HG03439 (cell line): Measurements from ENCODE around the gene UACA.
"Not testable (repeated sequence)": the region's sequence is repeated elsewhere in the genome, so short reads cannot be mapped to it uniquely, and the experiment has no call there.

Experiments
- ATAC-seq: cut with Tn5 transposase; IDR thresholded peaks from one replicate; pipeline ENCODE4 v1.9.1; 2021; ENCODE audit warnings: mild to moderate bottlenecking, moderate library complexity; ENCODE audit not compliant: unreplicated experiment

Gene UACA

DNA sequence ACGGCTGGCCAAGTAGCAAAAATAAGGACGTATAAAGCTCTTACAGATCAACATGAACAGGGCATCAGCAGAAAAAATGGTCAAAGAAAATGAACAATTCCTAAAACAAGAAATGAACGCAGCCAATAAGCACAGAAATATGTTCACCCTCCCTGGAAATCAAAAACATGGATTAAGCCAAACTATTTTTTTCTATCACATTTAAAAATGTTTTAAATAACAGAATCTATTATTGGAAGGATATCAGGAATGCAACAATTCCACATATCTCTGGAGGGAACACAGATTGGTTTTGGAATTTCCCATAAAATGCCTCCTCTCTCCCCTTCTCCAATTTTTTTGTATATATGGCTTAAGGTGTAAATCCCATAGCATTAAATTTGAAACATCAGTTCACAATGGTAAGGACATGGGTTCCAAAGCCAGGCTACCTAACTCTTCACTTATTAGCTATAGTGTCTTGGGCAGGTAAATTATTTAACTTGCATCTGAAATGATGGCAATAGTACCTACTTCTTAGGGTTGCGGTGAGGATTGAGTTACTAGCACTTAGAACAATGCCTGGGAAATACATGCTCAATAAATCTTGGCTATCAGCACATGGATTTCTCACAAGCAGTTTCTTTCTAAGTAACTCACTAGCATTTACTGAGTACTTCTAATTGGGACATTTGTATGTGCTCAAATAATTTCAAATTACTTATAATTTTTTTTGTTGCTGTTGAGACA is 10.1 kb downstream of the UACA start:
- no peak for ATAC-seq

DNA sequence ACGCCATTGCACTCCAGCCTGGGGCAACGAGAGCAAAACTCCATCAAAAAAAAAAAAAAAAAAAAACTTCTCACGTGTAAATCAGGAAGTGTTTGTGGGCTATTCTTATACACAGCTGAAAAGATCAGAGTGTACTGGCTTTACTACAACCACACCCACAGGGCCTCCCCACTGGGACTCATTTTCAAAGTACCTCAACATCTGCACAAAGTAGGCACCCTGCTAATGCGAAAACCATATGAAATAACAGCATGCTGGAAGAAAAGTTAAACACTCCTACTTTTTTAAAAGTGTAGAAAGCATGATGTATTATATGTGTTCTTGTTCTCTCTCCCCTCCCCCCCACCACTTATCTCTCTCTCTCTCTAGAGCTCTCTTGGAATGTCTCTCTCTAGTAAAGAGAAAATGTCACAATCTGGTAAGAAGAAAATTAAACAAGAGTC is 11.1 kb downstream of the UACA start:
- no peak for ATAC-seq

DNA sequence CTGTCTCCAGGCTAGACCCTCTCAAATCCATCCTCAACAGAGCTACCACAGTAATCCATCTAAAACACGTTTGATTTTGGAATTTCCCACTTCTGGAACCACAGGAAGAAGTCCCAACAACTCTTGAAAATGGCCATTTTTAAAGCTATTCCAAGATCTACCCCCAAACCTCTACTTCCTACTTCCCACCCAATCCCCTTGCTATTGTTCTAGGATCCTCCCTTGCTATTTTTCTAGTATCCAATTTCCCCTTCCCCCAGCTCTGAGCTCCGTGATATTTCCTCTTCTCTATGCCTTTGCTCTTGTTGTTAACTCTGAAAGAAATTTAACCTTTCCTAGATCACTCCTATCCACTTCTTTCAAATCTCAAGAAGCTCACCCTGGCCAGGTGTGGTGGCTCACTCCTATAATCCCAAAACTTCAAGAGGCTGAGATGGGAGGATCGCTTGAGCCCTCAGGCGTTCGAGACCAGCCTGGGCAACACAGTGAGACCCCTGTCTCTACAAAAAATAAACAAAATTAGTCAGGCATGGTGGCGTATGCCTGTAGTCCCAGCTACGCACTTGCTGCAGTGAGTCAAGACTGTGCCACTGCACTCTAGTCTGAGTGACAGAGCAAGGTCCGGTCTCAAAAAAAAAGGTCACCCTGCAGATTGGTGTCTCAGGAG is 13.0 kb downstream of the UACA start:
- ATAC-seq: no peak

DNA sequence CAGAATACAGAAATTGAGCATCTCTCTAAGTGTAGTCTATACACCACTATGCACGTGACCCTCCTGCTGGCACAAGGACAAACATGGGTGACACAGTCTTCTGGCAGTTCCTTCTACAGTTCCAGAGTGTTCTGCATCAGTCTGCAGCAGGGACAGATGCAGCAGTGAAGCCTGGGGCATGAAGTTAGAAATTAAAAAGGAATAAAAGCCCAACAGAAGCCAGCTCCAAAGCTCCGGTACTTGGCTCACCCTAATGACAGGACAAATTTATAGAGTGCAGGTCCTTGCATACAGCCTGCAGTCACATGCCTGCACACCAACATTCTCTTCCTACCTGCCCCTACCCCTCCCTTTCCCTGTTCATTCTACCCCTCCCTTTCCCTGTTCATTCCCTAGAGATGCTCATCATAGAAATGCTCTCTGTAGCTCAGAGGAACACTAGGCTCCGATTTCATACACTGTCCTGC is 15.0 kb downstream of the UACA start:
- ATAC-seq: no peak

DNA sequence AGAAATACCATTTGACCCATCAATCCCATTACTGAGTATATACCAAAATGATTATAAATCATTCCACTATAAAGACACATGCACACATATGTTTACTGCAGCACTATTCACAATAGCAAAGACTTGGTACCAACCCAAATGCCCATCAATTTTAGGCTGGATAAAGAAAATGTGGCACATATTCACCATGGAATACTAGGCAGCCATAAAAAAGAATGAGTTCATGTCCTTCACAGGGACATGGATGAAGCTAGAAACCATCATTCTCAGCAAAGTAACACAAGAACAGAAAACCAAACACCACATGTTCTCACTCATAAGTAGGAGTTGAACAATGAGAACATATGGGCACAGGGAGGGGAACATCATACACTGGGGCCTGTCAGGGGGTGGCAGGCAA is 16.8 kb downstream of the UACA start:
- not testable (repeated sequence) for ATAC-seq

DNA sequence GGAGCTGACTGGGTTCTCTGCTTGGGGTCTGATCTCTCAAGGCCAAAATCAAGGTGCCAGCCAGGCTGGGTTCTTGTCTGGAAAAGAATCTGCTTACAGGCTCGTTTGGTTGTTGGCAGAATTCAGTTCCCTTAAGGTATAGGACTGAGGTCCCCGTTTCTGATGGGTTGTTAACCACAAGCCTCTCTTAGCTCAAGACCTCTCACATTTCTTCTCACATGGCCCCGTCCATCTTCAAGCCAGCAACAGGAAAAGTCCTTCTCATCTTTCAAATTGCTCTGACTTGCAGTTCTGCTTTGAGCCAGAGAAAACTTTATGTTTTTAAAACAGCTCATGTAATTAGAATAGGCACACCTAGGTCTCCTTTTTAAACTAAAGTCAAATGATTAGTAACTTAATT is 20.4 kb downstream of the UACA start:
- no peak for ATAC-seq

DNA sequence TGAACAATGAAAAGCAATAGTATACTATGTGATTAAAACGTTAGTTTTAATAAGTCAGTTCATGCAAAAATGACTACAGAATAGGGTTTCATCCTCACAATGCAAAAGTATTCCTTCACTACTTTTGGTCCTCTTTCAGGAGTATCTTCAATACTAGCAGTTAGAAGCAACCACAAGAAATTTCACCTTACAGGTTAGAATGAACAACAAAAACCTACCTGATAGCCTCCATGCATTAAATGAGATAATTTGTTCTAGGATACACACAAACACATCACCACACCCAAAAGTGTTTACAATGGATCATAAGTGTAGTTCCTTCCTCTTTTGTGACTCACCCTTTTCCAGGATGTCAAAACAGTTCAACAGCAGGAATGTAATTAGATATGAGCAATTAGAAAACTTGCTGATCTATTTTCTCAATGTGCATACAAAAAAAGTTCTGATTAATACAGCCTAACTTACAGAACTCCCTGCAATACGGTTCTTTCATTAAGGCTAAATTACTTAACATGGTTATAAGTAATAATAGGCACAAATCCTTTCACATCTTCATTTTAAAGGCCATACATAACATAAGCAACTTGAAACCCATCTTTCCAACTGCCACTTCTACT is 21.6 kb downstream of the UACA start:
- no peak for ATAC-seq

DNA sequence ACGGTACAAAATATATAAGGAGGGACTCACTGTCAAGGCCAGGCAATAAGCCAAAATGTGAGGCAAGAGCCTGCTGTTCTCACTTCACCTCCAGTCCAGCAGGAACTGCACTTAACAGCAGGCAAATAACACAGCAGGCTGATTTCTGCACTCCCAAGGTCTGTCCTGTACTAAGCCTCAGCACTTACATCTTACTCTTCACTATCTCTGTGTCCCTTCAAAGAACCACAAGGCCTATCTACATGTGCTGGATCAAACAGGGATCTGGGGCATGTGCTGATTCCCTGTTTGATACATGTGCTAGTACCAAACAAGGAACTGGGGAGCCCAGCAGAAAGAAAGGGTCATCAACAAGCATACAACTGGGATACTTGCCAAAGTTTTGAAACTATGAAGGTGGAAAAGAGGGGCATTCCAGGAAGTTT is 22.2 kb downstream of the UACA start:
- no peak for ATAC-seq

DNA sequence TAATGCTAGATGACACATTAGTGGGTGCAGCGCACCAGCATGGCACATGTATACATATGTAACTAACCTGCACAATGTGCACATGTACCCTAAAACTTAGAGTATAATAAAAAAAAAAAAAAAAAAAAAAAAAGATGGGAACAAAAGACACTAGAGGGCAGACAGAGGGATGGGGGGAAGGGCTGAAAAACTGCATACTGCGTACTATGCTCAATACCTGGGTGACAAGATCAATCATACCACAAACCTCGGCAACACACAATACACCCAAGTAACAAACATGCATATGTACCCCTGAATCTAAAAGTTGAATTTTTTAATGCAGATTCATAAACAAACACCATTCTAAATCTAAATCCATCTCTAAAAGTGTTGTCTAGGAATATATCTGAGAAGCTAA is 28.3 kb downstream of the UACA start:
- ATAC-seq: not testable (repeated sequence)

DNA sequence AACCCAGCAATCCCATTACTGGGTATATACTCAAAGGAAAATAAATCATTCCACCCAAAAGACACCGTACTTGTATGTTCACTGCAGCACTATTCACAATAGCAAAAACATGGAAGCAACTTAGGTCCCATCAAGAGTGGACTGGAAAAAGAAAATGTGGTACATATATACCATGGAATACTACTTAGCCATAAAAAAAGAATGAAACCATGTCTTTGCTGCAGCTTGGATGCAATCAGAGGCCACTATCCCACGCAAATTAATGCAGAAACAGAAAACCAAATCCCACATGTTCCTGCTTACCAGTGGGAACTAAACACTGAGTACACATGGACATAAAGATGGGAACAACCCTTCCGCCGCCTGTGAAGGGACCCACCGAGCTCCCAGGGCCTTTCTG is 34.2 kb downstream of the UACA start:
- no peak for ATAC-seq

DNA sequence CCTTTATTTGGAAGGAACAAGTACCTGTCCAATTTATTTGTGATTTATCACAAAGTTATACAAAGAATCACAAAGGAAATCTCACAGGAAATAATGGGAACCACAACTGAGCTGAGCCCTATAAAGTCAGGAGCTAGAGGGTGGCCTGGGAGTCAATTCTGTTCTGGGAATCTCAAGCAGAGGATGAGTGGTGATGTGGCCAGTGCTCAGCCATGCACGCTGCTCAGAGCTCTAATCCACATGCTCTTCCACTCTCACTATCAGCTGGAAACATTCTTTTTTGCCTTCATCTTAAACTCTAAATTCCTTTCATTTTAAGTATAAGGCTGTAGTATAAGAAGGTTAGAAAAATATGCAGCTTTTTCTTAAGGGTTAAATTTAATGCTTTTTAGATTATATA is 36.6 kb downstream of the UACA start:
- no peak for ATAC-seq

DNA sequence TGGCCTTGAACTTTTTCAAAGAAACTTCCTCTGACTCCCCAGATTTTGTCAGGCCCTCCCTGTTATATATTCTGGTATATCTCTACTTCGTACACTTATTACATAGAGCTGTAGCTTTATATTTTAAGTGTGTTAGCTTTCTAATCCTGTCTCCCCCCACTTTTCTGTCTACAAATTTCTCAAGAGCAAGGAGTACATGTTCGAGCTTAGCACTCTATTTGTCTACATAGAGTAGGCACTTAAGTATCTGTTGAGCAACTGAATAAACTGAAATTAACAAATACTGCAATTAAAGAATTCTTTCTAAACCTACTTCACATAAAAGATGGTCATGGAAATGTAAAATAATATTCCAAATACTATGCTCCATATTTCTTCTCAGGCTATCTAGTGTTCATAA is 39.4 kb downstream of the UACA start:
- ATAC-seq: no peak

DNA sequence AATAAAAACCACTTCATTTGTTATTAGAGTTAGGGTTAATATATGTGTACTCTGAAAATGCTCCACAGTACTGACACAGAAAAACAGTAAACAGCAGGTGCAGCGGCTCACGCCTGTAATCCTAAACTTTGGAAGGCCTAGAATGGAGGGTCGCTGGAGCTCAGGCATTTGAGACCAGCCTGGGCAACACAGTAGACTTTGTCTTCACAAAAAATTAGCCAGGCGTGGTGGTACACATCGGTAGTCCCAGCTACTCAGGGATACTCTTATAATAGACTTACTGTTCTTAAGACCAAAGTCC is 40.3 kb downstream of the UACA start:
- no peak for ATAC-seq

DNA sequence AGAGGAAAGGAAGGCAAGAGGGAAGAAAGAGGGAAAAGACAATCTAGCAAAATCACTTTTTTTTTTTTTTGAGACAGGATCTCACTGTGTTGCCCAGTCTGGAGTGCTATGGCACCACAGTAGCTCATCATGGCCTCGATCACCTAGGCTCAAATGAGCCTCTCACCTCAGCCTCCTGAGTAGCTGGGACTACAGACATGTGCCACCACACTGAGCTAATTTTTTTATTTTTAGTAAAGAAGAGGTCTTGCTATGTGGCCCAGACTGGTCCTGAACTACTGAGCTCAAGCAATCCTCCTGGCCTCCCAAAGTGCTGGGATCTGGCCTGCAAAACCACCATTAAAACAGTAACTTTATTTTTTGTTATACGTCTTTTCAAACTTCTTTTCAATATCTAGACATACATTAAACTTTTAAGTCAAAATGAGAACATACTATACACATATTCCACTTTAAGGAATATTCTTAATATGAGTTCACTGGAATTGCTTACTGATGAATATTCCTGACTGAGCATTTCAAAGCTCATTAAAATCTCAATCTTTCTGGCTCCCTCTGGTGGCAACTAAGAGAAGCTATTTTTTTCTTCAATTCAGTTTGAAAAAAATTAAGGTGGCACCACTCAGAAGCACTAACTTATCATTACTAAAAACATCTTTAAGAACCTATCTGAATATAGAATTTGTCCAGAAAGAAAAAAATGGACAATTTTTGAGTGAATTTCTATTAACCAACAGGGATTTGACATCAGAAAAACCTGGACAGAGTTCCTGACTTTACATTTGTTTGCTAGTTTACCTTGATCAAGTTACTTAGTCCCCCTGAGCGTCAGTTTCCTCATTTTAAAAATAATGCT is 40.9 kb downstream of the UACA start:
- no peak for ATAC-seq

DNA sequence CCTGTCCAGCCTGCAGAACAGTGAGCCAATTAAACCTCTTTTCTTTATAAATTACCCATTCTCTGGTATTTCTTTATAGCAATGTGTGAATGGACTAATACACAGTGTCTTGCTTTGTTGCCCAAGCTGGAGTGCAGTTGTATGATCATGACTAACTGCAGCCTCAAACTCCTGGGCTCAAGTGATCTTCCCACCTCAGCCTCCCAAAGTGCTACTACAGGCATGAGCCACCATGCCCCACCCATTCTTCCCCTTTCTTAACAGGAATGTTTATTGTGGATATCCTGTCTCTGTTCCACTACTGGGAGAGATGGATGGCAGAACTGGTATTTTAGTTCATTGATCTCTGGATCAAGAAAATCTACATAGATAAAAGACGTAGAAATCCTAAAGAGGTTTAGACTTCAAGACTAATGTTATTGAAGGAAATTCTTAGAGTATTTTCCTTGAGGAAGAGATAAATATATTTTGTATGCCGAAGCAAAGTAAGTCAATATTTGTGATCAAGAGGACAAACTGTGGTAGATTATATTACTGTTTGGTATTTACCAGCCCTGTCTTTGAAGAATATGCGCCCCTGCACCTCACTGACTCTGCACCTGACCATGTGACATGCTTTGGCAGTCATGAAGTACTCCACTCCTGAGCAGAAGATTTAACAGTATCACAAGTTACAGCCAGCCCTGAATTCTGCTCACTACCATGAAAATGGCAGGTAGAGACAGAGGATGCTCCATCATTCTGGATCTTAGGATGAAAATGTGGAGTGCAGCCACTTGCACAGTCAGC is 42.9 kb downstream of the UACA start:
- no peak for ATAC-seq

DNA sequence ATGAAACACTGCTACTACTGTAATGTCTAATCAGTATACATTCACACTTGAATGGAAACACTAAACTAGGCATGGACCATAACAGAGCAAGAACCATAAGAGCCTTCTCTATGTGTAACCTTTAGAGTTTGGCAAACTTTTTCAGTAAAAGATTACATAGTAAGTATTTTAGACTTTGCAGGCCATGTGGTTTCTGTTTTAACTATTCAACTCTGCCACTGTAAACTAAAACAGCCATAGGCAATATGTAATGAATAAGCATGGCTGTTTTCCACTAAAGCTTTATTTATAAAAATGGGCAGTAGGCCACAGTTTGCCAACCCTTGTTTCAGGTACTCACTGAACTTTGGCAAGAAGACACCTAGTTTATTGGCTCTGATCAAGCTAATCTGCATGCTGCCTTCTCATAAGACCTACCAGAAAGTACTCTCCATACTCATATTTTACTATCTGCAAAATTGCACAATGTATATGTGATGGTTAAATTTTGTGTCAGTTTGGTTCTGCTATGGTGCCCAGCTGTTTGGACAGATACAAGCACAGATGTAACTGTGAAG is 46.0 kb downstream of the UACA start:
- ATAC-seq: no peak

DNA sequence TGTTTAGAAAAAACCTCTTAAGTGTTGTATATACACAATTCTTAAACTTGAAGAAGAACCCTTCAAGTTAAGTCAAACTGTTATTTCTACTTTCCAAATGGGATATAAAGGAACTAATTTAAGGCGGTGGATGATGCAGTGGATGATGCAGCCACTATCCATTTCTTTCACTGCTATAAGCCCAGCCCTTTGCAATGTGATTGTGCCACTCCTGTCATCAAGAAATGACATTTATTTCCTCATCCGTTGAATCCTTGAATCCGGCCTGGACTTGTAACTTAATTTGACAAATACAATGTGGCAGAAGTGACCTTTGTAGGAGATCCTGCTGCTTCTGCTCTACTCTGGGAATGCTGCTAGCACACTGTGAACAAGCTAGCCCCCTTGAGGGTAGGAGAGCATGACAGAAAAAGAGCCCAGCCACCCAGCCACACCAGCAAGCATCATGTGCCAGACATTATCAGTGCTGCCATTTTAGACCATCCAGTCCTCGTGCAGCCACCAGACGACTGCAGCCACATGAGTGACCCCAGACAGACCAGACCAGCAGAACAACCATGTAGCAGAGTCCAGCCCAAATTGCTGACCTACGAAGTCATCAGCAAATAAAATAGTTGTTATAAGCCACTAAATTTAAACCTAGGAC is 47.4 kb downstream of the UACA start:
- no peak for ATAC-seq

DNA sequence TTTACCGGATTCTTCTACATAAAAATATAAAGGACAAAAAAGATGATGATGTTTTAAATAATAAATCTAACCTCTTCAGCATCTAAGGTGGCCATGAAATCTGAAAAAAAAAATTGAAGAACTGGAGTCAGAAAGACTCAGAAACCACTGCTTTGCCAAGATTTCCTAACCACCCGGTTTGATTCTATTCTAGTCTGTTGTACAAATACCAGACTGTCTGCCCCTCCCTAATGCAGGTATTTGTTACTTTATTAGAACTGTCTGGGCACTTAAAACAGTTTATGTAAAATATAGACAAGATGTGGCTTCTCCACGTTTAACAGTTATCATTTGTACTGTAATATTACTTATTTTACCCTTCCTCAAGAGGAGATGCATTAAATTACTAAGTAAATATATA is 48.8 kb downstream of the UACA start:
- no peak for ATAC-seq

DNA sequence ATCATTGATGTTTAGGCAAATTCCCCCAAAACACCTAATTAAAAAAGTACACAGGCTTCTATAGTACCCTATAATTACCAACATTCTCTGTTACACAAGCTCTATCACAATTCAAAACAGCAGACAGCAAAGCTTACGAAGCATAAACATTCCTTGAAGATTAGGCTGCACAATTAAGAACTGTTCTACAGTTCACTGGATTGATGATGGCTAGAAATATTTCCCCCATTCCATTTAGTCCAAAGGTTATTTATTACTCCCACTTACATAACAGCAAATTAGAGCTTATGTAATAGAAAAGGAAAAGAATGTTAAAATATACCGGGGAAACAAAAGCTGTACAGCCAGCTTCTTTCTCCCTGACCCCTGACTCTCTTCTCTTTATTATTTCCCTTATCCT is 49.3 kb downstream of the UACA start:
- ATAC-seq: no peak

DNA sequence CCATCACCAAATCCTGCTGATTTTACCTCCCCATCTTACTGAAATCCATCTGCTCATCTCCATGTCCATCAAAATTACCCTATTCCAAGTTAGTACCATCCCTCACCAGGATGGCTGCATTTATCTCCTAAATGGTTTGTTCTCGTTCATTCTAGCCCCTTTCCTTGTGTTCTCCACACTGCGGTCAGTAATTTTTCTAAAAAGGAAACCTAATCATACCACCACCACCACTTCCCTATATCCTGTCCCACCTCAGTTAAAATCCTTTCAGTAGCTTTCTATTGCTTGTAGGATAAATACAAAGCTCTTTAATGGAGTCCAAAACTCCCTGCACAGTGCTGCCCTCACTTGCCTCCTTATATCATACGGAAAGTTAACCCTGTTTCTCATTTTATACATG is 51.1 kb downstream of the UACA start:
- ATAC-seq: no peak
